DND-41 (cell line): ENCODE data around the gene HSDL2.

ENCODE experiments used
- ATAC-seq: fragments of 200-7000 bp; cut with Tn5 transposase; 3 replicates; pipeline ENCODE4 v1.9.1; 2021; ENCODE audit warnings: low read depth; ENCODE audit not compliant: insufficient read depth
- DNase-seq: peaks from one replicate; pipeline ENCODE4 v3.0.0-alpha.2; 2020
- H2AFZ ChIP-seq: 2 replicates; pipeline ENCODE4 v1.6.0; 2012; ENCODE audit warnings: low read depth, low read length
- H3K27ac ChIP-seq: 2 replicates; pipeline ENCODE4 v1.5.1; 2012; ENCODE audit warnings: low read length, inconsistent platforms
- H3K27me3 ChIP-seq: fragments of 200-600 bp; sonication (generic); 2 replicates; pipeline ENCODE4 v1.6.0; 2012; ENCODE audit warnings: low read length, mild to moderate bottlenecking, inconsistent platforms; ENCODE audit not compliant: insufficient read depth, poor library complexity
- H3K36me3 ChIP-seq: 2 replicates; pipeline ENCODE4 v1.5.1; 2012; ENCODE audit warnings: low read length, inconsistent platforms; ENCODE audit not compliant: insufficient read depth
- H3K4me1 ChIP-seq: 2 replicates; pipeline ENCODE4 v1.5.1; 2012; ENCODE audit warnings: mild to moderate bottlenecking, low read length; ENCODE audit not compliant: insufficient read depth
- H3K4me2 ChIP-seq: 2 replicates; pipeline ENCODE4 v1.6.0; 2012; ENCODE audit warnings: mild to moderate bottlenecking, moderate library complexity, low read length, inconsistent platforms; ENCODE audit not compliant: insufficient read depth
- H3K4me3 ChIP-seq, 2 experiments: fragments of 200-600 bp in 1 of 2; shearing (Covaris generic) in 1 of 2; 2 replicates each; pipeline ENCODE4 v1.5.1; 2012 to 2016; ENCODE audit warnings: inconsistent platforms in 2 of 2, low read length in 2 of 2, mild to moderate bottlenecking in 2 of 2, low read depth in 1 of 2, moderate library complexity in 1 of 2
- H3K79me2 ChIP-seq: 2 replicates; pipeline ENCODE4 v1.6.0; 2012; ENCODE audit warnings: low read length, inconsistent platforms; ENCODE audit not compliant: insufficient read depth
- H3K9ac ChIP-seq: 2 replicates; pipeline ENCODE4 v1.6.0; 2012; ENCODE audit warnings: low read depth, mild to moderate bottlenecking, inconsistent platforms, low read length, moderate library complexity
- H3K9me3 ChIP-seq: 2 replicates; pipeline ENCODE4 v1.5.1; 2012; ENCODE audit warnings: low read length, moderate library complexity, mild to moderate bottlenecking, inconsistent platforms; ENCODE audit not compliant: insufficient read depth, severe bottlenecking
- H4K20me1 ChIP-seq: 2 replicates; pipeline ENCODE4 v1.6.0; 2012; ENCODE audit warnings: low read length; ENCODE audit not compliant: insufficient read depth
- EZH2 ChIP-seq: IDR thresholded peaks from 3 replicates; pipeline ENCODE4 v1.6.1; 2012; ENCODE audit warnings: borderline replicate concordance, low read depth, mild to moderate bottlenecking, moderate library complexity, low read length, inconsistent platforms; ENCODE audit not compliant: severe bottlenecking
- TF ChIP-seq, protein P1 (sequence below): IDR thresholded peaks from 2 replicates; pipeline ENCODE4 v1.5.1; 2012; ENCODE audit warnings: borderline replicate concordance, low read length, moderate library complexity, mild to moderate bottlenecking; ENCODE audit not compliant: poor library complexity, severe bottlenecking; ENCODE audit errors: extremely low read depth

The HSDL2 gene

GRCh38 chr9:112503170-112503569, 123.3 kb downstream of the HSDL2 start:
- H3K9ac ChIP-seq, result no peak overlapping the region
- H3K9me3 ChIP-seq, result no peaks in the 10 kb centered on the region
- no peaks in the 10 kb centered on the region for H3K27me3 ChIP-seq
- H3K79me2 ChIP-seq, result peaks cover 92% of the 10 kb centered on the region
- no peak overlapping the region for H3K4me3 ChIP-seq
- H3K36me3 ChIP-seq, result no peaks in the 10 kb centered on the region
- DNase-seq, result no peak
- ATAC-seq, result no peak
- no peak overlapping the region for H2AFZ ChIP-seq
- H3K4me2 ChIP-seq, result no peak overlapping the region
- H3K4me1 ChIP-seq, result no peaks in the 10 kb centered on the region
- no peak for TF ChIP-seq EZH2
- TF ChIP-seq, protein P1, sequence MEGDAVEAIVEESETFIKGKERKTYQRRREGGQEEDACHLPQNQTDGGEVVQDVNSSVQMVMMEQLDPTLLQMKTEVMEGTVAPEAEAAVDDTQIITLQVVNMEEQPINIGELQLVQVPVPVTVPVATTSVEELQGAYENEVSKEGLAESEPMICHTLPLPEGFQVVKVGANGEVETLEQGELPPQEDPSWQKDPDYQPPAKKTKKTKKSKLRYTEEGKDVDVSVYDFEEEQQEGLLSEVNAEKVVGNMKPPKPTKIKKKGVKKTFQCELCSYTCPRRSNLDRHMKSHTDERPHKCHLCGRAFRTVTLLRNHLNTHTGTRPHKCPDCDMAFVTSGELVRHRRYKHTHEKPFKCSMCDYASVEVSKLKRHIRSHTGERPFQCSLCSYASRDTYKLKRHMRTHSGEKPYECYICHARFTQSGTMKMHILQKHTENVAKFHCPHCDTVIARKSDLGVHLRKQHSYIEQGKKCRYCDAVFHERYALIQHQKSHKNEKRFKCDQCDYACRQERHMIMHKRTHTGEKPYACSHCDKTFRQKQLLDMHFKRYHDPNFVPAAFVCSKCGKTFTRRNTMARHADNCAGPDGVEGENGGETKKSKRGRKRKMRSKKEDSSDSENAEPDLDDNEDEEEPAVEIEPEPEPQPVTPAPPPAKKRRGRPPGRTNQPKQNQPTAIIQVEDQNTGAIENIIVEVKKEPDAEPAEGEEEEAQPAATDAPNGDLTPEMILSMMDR, result no peak
- H3K27ac ChIP-seq, result no peak overlapping the region
- peaks cover 23% of the 10 kb centered on the region; the same call in 1 of the 2 replicates for H4K20me1 ChIP-seq

DNA sequence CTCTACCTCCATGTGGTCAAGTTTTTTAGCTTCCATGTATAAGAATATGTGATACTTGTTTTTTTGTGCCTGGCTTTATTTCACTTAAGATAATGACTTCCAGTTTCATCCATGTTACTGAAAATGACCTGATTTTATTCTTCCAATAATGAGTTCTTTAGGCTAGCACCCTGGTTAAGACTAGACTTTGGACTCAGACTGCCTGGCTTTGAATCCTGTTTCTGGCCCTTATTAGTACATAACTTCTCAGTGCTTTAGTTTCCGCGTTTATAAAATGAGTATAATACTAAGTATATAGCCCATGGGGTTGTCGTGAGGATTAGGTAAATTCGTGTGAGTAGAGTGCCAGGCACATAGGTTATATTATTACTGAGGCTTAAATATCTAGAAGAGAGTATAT, 125.2 kb downstream of the HSDL2 start:
- H3K79me2 ChIP-seq, result peaks cover 91% of the 10 kb centered on the region

DNA sequence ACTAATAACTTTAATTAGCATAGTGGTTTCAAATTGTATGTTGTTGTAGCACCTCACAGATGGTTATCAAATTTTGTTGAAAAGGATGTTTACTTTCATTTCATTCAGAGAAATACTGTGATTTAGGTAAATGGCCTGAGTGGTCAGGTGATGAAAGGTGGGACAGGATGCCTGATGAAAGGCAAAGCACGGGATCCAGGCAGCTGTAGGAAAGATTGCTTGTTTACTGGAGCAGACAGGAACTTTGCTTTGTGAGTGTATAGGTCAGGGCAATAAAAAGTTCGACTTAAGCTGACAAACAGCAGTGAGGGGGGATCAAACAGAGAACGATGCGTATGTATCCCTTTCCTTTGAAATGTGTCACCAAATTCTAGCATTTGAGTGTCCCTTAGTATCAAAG, 125.7 kb downstream of the HSDL2 start:
- no peak overlapping the region for H3K9ac ChIP-seq
- DNase-seq, result no peak
- no peak overlapping the region for H3K4me2 ChIP-seq
- no peaks in the 10 kb centered on the region for H3K27me3 ChIP-seq
- no peaks in the 10 kb centered on the region for H3K9me3 ChIP-seq
- H3K4me1 ChIP-seq, result peaks cover 5% of the 10 kb centered on the region; the same call in 1 of the 2 replicates
- no peak overlapping the region for H3K4me3 ChIP-seq
- H3K27ac ChIP-seq, result no peak overlapping the region
- H3K79me2 ChIP-seq, result peaks cover 92% of the 10 kb centered on the region
- no peak overlapping the region for H2AFZ ChIP-seq
- ATAC-seq, result no peak
- H3K36me3 ChIP-seq, result no peaks in the 10 kb centered on the region
- H4K20me1 ChIP-seq, result peaks cover 37% of the 10 kb centered on the region
- no peak for TF ChIP-seq EZH2
- TF ChIP-seq, protein P1, result no peak

More for the DNA sequence above, 125.2 kb downstream of the HSDL2 start:
- DNase-seq, result no peak
- H3K9me3 ChIP-seq, result no peaks in the 10 kb centered on the region
- H3K36me3 ChIP-seq, result no peaks in the 10 kb centered on the region
- H4K20me1 ChIP-seq, result peaks cover 35% of the 10 kb centered on the region; the same call in 1 of the 2 replicates
- TF ChIP-seq, protein P1, result no peak
- no peak for TF ChIP-seq EZH2
- no peak overlapping the region for H2AFZ ChIP-seq
- no peaks in the 10 kb centered on the region for H3K27me3 ChIP-seq
- no peak overlapping the region for H3K27ac ChIP-seq
- no peak for ATAC-seq
- H3K4me3 ChIP-seq, result no peak overlapping the region
- H3K4me1 ChIP-seq, result peaks cover 5% of the 10 kb centered on the region; the same call in 1 of the 2 replicates
- no peak overlapping the region for H3K4me2 ChIP-seq
- H3K9ac ChIP-seq, result no peak overlapping the region

- Histone ChIP-seq H3K9me3 (no peaks in the 10 kb centered on the region), H4K20me1 (peaks cover 44% of the 10 kb centered on the region), H3K4me2 (no peak overlapping the region), H3K36me3 (no peaks in the 10 kb centered on the region), H3K27ac (no peak overlapping the region), H2AFZ (no peak overlapping the region), H3K79me2 (peaks cover 91% of the 10 kb centered on the region), H3K4me1 (peaks cover 5% of the 10 kb centered on the region; the same call in 1 of the 2 replicates), H3K4me3 (no peak overlapping the region), H3K27me3 (no peaks in the 10 kb centered on the region), H3K9ac (no peak overlapping the region)
- no peak for DNase-seq
- TF ChIP-seq, protein P1, result no peak
- no peak for TF ChIP-seq EZH2
- no peak for ATAC-seq
These were observed 126.7 kb downstream of the HSDL2 start for GRCh38 chr9:112506571-112506970.
